Ascending aorta (tissue), 2 donors: Measurements from ENCODE around the gene POU2F3. TPM values are rescaled to one million over a fixed set of nuclear protein-coding genes. Genes with fewer than 3 reads are reported as not detected.

Source experiments
- DNase-seq, 2 donors: peaks; one replicate each; pipeline ENCODE4 v3.0.0-alpha.2; 2019; ENCODE audit warnings: low spot score in 2 of 2
- H3K27ac ChIP-seq, 2 donors: fragments of 200-600 bp; sonication (generic); one replicate each; pipeline ENCODE4 v1.5.1; 2016 to 2017; ENCODE audit warnings: mild to moderate bottlenecking in 1 of 2
- H3K27me3 ChIP-seq: fragments of 200-600 bp; sonication (generic); one replicate; pipeline ENCODE4 v1.5.1; 2017
- H3K36me3 ChIP-seq, 2 donors: fragments of 200-600 bp; sonication (generic); one replicate each; pipeline ENCODE4 v1.5.1; 2016
- H3K4me1 ChIP-seq, 2 donors: fragments of 200-600 bp; sonication (generic); one replicate each; pipeline ENCODE4 v1.5.1; 2016 to 2017; ENCODE audit warnings: mild to moderate bottlenecking in 1 of 2
- H3K4me3 ChIP-seq, 2 donors: fragments of 200-600 bp; sonication (generic); one replicate each; pipeline ENCODE4 v1.5.1; 2016 to 2017; ENCODE audit warnings: mild to moderate bottlenecking in 1 of 2
- H3K9me3 ChIP-seq, 2 donors: fragments of 200-600 bp; sonication (generic); one replicate each; pipeline ENCODE4 v1.5.1; 2016
- CTCF ChIP-seq, 3 experiments: fragments of 200-600 bp in 2 of 3; fragments of 450-650 bp in 1 of 3; sonication (generic) in 2 of 3; IDR thresholded peaks; one replicate each; pipeline ENCODE4 v1.5.1; 2016 to 2019; ENCODE audit warnings: antibody characterized with exemption in 3 of 3, mild to moderate bottlenecking in 1 of 3, moderate library complexity in 1 of 3
- intact Hi-C: fragments of 100-400 bp; cut with DNase I; formaldehyde crosslinking; loops from one replicate; pipeline ENCODE4 v1.15.1; 2023
- total RNA-seq: library from RNA; depleted of rRNA; stranded (reverse); fragments of >200 nt; gene quantifications from one replicate; pipeline ENCODE4 v1.1.0, GENCODE V29; 2016

POU2F3 gene
- total RNA-seq, 1 donor from 2014 or later, result not detected

DNA sequence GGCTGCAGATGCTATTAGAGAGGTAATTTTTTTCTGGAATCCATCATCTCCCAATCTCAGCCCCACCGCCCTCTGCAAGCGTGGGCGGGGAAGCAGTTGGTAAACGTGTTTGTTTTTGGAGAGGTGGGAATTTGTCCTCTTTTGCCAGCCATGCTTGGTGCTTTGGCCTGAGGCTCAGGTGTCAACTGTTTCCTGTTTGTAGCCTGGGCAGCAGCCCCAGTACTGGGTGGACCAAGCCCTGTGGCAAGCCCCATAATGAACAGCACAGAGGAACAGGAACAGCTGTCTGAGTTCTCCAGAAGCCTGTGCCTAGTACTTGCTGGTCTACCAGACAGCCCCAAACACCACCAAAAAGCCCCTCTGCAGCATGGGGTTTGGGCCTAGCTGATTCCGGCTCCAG, 39.6 kb downstream of the POU2F3 start:
- intact Hi-C loops, result no loop called here
- Histone ChIP-seq H3K27me3 (no peaks in the 10 kb centered on the region), H3K36me3 (no peaks in the 10 kb centered on the region), H3K9me3 (no peaks in the 10 kb centered on the region), H3K4me1 (no peaks in the 10 kb centered on the region), H3K4me3 (no peak overlapping the region), H3K27ac (no peak overlapping the region)
- TF ChIP-seq CTCF (IDR thresholded peaks at IDR 0.05), result no peak
- no peak for DNase-seq

DNA sequence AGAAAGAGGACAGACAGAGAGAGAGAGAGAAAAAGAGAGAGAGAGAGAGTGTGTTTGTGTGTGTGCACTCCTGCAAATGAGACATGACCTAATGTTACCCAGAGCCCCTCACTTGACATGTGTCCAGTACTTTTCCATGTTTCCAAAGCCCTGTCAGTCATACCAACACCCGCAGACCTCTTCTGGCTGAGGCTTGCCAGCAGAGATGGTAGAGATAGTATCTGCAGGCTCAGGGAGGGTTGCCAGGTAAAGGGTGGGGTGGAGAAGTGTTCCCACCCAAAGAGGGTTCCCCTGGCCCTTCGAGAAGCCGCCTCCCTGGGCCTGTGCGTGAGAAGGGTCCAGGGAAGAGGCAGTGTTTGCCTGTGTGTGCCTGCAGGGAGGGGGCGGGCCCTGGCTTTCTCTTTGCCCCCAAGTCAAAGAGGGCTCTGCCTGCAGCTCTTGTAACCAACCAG, 40.7 kb downstream of the POU2F3 start:
- no peak for DNase-seq
- H3K4me3 ChIP-seq, result no peak overlapping the region
- no peaks in the 10 kb centered on the region for H3K9me3 ChIP-seq
- intact Hi-C loops, result no loop called here
- no peak overlapping the region for H3K27ac ChIP-seq
- no peaks in the 10 kb centered on the region for H3K27me3 ChIP-seq
- H3K36me3 ChIP-seq, result no peaks in the 10 kb centered on the region
- H3K4me1 ChIP-seq, result no peaks in the 10 kb centered on the region
- TF ChIP-seq CTCF (IDR thresholded peaks at IDR 0.05), result no peak

GRCh38 chr11:120281143-120281795, 41.3 kb downstream of the POU2F3 start:
- intact Hi-C loops, result no loop called here
- H3K27me3 ChIP-seq, result no peaks in the 10 kb centered on the region
- DNase-seq, result no peak
- H3K4me3 ChIP-seq, result no peak overlapping the region
- no peaks in the 10 kb centered on the region for H3K4me1 ChIP-seq
- H3K27ac ChIP-seq, result no peak overlapping the region
- no peak for TF ChIP-seq CTCF (IDR thresholded peaks at IDR 0.05)
- H3K9me3 ChIP-seq, result no peaks in the 10 kb centered on the region
- no peaks in the 10 kb centered on the region for H3K36me3 ChIP-seq

GRCh38 chr11:120283124-120283523, 43.2 kb downstream of the POU2F3 start:
- no peak overlapping the region for H3K4me3 ChIP-seq
- H3K27me3 ChIP-seq, result no peaks in the 10 kb centered on the region
- no peaks in the 10 kb centered on the region for H3K4me1 ChIP-seq
- no peak for DNase-seq
- no peaks in the 10 kb centered on the region for H3K36me3 ChIP-seq
- no peak overlapping the region for H3K27ac ChIP-seq
- intact Hi-C loops, result no loop called here
- TF ChIP-seq CTCF (IDR thresholded peaks at IDR 0.05), result no peak
- no peaks in the 10 kb centered on the region for H3K9me3 ChIP-seq

GRCh38 chr11:120284272-120284671, 44.3 kb downstream of the POU2F3 start:
- H3K9me3 ChIP-seq, result no peaks in the 10 kb centered on the region
- no peaks in the 10 kb centered on the region for H3K27me3 ChIP-seq
- no peak for DNase-seq
- H3K36me3 ChIP-seq, result no peaks in the 10 kb centered on the region
- H3K4me1 ChIP-seq, result no peaks in the 10 kb centered on the region
- TF ChIP-seq CTCF (IDR thresholded peaks at IDR 0.05), result no peak
- H3K4me3 ChIP-seq, result no peak overlapping the region
- intact Hi-C loops, result no loop called here
- no peak overlapping the region for H3K27ac ChIP-seq

- intact Hi-C loops, result no loop called here
- no peak for TF ChIP-seq CTCF (IDR thresholded peaks at IDR 0.05)
- H3K27ac ChIP-seq, result no peak overlapping the region
- no peak for DNase-seq
- H3K36me3 ChIP-seq, result no peaks in the 10 kb centered on the region
- no peaks in the 10 kb centered on the region for H3K9me3 ChIP-seq
- no peaks in the 10 kb centered on the region for H3K27me3 ChIP-seq
- H3K4me3 ChIP-seq, result no peak overlapping the region
- no peaks in the 10 kb centered on the region for H3K4me1 ChIP-seq
Observed at GRCh38 chr11:120285256-120285655, 45.3 kb downstream of the POU2F3 start.
